Natural killer cell (primary cell): ENCODE results near the gene TCTN3. TPM values are rescaled to one million over a fixed set of nuclear protein-coding genes. Genes with fewer than 3 reads are reported as not detected.
"Not testable (repeated sequence)": the region's sequence is repeated elsewhere in the genome, so short reads cannot be mapped to it uniquely, and the experiment has no call there.

Source experiments
- ATAC-seq, 3 donors: fragments of 150-1000 bp in 2 of 3; fragments of 200-7000 bp in 1 of 3; cut with Tn5 transposase; 1 replicate in 1 of 3; 2 replicates in 2 of 3; pipeline ENCODE4 v1.10.0; 2021; ENCODE audit warnings: mild to moderate bottlenecking in 2 of 3, moderate library complexity in 2 of 3
- DNase-seq, 2 donors: peaks; one replicate each; pipeline versions ENCODE4 v3.0.0 to v3.0.0-alpha.2; 2013 to 2021; ENCODE audit warnings: mixed read lengths in 1 of 2
- H3K27ac ChIP-seq: one replicate; pipeline ENCODE4 v1.5.1; 2013; ENCODE audit warnings: mild to moderate bottlenecking, low read length
- H3K27me3 ChIP-seq: one replicate; pipeline ENCODE4 v1.6.1; 2013; ENCODE audit warnings: low read length; ENCODE audit not compliant: control insufficient read depth, insufficient read depth
- H3K36me3 ChIP-seq: one replicate; pipeline ENCODE4 v1.6.1; 2013; ENCODE audit warnings: low read length; ENCODE audit not compliant: control insufficient read depth, insufficient read depth
- H3K4me1 ChIP-seq: one replicate; pipeline ENCODE4 v1.6.1; 2013; ENCODE audit warnings: low read length; ENCODE audit not compliant: control insufficient read depth, insufficient read depth
- H3K4me3 ChIP-seq: one replicate; pipeline ENCODE4 v1.5.1; 2013; ENCODE audit warnings: low read length
- H3K9me3 ChIP-seq: one replicate; pipeline ENCODE4 v1.6.1; 2013; ENCODE audit warnings: low read length; ENCODE audit not compliant: control insufficient read depth, insufficient read depth
- H3K27ac Mint-ChIP-seq, 2 donors: one replicate each; pipeline ENCODE4 v1.8.0; 2022; ENCODE audit warnings: mild to moderate bottlenecking in 2 of 2, mixed read lengths in 2 of 2, moderate library complexity in 1 of 2
- H3K27me3 Mint-ChIP-seq, 2 donors: one replicate each; pipeline ENCODE4 v1.8.0; 2022; ENCODE audit warnings: low read depth in 2 of 2, mixed read lengths in 2 of 2
- H3K36me3 Mint-ChIP-seq: one replicate; pipeline ENCODE4 v1.8.0; 2022; ENCODE audit warnings: mixed read lengths
- H3K4me1 Mint-ChIP-seq, 2 donors: one replicate each; pipeline ENCODE4 v1.8.0; 2022; ENCODE audit warnings: mixed read lengths in 2 of 2
- H3K4me3 Mint-ChIP-seq: one replicate; pipeline ENCODE4 v1.8.0; 2022; ENCODE audit warnings: mild to moderate bottlenecking, moderate library complexity, mixed read lengths
- H3K9me3 Mint-ChIP-seq, 2 donors: one replicate each; pipeline ENCODE4 v1.8.0; 2022; ENCODE audit warnings: mixed read lengths in 2 of 2
- WGBS: methylation state at CpG from one replicate; pipeline ENCODE4 v1.1.7; 2013; ENCODE audit warnings: missing lambda C conversion rate; ENCODE audit not compliant: insufficient coverage; 5-methylcytosine and 5-hydroxymethylcytosine counted together
- intact Hi-C: fragments of 100-400 bp; cut with micrococcal nuclease; formaldehyde crosslinking; loops from one replicate; pipeline ENCODE4 v1.14.2; 2022
- total RNA-seq, 4 donors: library from RNA; stranded (reverse); fragments of 120-200 nt in 1 of 4; gene quantifications; one replicate each; pipeline versions ENCODE4 v1.2.3 to v1.2.4, GENCODE V29; 2013 to 2022
- TF ChIP-seq, protein P1 (sequence below): fragments of 200-600 bp; IDR thresholded peaks from one replicate; pipeline ENCODE4 v1.8.0; 2022; ENCODE audit warnings: antibody characterized with exemption

TCTN3 gene
- total RNA-seq, 3 donors from 2014 or later (not counting 1 experiment from before 2014, with no cell fraction given), result 15.3 to 20.6 (median 15.8) TPM

DNA sequence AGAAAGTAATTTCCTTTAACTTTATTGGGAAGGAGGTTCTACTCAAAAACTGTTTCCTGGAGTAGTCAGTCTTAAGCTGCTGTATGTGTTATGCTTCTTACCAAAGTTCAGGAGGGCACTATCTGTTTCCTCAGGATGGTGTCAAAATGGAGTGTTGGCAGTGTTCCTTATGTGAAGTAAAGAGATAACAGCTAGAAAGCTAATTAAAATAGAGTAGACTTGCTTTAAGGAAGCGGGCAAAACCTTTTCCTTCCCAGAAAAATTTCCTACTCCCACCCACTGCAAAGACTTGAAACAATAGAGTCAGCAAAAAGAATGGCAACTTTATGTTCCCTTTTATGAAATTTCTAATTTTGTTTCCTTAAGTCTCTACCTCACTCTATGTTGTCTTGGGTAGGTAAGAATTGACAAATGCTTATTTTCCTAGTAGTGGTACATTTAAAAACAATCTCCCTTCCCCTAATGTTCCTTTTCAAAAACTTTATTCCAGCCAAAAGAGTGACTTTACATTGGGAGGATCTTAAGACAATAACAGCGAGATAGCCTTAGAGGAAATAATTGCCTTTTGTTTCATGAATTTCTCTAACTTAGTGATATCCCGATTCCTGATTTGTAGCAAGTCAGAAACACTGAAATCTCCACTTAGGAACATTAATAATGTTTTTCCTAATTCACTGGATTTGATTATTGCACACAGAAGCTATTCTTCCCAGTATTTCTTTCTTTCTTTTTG is 35.8 kb upstream of the TCTN3 start:
- H3K9me3 ChIP-seq, result peaks cover 9% of the 10 kb centered on the region
- Mint-ChIP-seq H3K4me3 (no peak overlapping the region), H3K36me3 (no peaks in the 10 kb centered on the region), H3K27ac (no peak overlapping the region), H3K4me1 (no peaks in the 10 kb centered on the region), H3K27me3 (peaks cover 0 to 8% of the 10 kb centered on the region in 2 donors), H3K9me3 (peaks cover 4 to 9% of the 10 kb centered on the region in 2 donors)
- 88% methylated on average over 1 of the region's 3 CpGs for WGBS
- no peaks in the 10 kb centered on the region for H3K4me1 ChIP-seq
- DNase-seq, result no peak
- TF ChIP-seq, protein P1, sequence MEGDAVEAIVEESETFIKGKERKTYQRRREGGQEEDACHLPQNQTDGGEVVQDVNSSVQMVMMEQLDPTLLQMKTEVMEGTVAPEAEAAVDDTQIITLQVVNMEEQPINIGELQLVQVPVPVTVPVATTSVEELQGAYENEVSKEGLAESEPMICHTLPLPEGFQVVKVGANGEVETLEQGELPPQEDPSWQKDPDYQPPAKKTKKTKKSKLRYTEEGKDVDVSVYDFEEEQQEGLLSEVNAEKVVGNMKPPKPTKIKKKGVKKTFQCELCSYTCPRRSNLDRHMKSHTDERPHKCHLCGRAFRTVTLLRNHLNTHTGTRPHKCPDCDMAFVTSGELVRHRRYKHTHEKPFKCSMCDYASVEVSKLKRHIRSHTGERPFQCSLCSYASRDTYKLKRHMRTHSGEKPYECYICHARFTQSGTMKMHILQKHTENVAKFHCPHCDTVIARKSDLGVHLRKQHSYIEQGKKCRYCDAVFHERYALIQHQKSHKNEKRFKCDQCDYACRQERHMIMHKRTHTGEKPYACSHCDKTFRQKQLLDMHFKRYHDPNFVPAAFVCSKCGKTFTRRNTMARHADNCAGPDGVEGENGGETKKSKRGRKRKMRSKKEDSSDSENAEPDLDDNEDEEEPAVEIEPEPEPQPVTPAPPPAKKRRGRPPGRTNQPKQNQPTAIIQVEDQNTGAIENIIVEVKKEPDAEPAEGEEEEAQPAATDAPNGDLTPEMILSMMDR, result no peak
- no peak for ATAC-seq
- no peak overlapping the region for H3K27ac ChIP-seq
- H3K36me3 ChIP-seq, result no peaks in the 10 kb centered on the region
- no peak overlapping the region for H3K4me3 ChIP-seq
- no peaks in the 10 kb centered on the region for H3K27me3 ChIP-seq
- intact Hi-C loops, result no loop called here

DNA sequence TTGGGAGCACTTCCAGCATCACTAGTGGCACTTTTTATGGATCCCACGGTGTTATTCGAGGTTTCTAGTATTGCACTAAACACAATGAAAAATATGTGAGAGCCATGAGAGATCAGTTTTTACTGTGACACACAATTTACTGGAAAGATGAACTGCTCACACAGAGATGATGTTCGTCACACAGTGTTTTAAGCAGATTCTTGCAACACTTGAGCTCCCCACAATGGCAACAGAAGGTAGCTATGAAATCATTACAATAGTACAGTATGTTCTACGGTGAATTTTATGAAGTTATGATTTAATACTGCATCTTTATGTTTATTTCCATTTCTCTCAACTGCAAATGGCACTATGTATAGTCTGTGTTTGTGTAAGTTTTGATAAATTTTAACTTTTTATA is 34.8 kb upstream of the TCTN3 start:
- ATAC-seq (no peak), DNase-seq (no peak)
- H3K36me3 Mint-ChIP-seq, result no peaks in the 10 kb centered on the region
- no peaks in the 10 kb centered on the region for H3K27me3 Mint-ChIP-seq
- no peaks in the 10 kb centered on the region for H3K4me1 Mint-ChIP-seq
- intact Hi-C loops, result no loop called here
- Histone ChIP-seq H3K27ac (no peak overlapping the region), H3K36me3 (no peaks in the 10 kb centered on the region), H3K4me1 (no peaks in the 10 kb centered on the region), H3K27me3 (no peaks in the 10 kb centered on the region), H3K4me3 (no peak overlapping the region), H3K9me3 (peaks cover 9% of the 10 kb centered on the region)
- TF ChIP-seq, protein P1, result no peak
- H3K9me3 Mint-ChIP-seq, result peaks cover 4 to 5% of the 10 kb centered on the region in 2 donors
- H3K27ac Mint-ChIP-seq, result no peak overlapping the region
- 70% methylated on average over 3 of the region's 4 CpGs for WGBS
- no peak overlapping the region for H3K4me3 Mint-ChIP-seq

DNA sequence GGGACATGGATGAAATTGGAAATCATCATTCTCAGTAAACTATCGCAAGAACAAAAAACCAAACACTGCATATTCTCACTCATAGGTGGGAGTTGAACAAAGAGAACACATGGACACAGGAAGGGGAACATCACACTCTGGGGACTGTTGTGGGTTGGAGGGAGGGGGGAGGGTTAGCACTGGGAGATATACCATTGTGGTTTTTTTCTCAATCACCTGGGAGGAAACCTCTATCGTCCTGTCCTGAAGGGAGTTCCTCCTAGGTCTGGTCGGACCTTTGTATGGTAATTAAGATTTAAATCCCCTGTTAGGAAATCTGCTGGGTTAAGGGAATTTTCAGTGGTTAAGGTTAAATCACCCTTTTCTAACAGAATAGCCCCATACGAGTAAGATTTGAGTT is 28.8 kb upstream of the TCTN3 start:
- H3K27ac Mint-ChIP-seq, intact Hi-C loops, H3K4me1 Mint-ChIP-seq, H3K9me3 Mint-ChIP-seq, ATAC-seq, H3K36me3 Mint-ChIP-seq, H3K36me3 ChIP-seq, H3K27me3 ChIP-seq, H3K9me3 ChIP-seq, H3K4me1 ChIP-seq, H3K27ac ChIP-seq, H3K4me3 Mint-ChIP-seq, H3K27me3 Mint-ChIP-seq, DNase-seq, H3K4me3 ChIP-seq: not testable (repeated sequence)
- 29% methylated on average over 2 of the region's 4 CpGs for WGBS

DNA sequence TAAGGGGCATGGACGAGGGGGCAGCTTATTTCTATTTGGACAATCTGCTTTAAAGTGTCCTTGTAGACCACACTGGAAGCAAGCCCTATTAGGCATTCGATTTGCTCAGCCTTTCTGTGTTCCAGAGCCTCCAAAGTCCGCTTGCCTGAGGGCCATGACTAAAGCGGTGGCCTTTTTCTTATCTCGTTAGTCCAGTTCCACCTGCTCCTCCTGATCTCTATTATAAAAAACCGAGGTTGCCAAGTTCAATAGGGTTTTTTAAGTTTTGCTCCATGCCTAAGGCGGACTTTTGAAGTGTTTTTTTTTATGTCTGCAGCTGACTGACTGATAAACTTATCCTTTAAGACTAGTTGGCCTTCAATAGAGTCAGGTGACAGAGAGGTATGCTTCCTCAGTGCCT is 27.0 kb upstream of the TCTN3 start:
- H3K4me3 ChIP-seq, DNase-seq, H3K4me1 ChIP-seq, intact Hi-C loops, H3K9me3 Mint-ChIP-seq, H3K27ac Mint-ChIP-seq, H3K27ac ChIP-seq, H3K36me3 Mint-ChIP-seq, ATAC-seq, H3K4me1 Mint-ChIP-seq, H3K9me3 ChIP-seq, H3K27me3 ChIP-seq, H3K27me3 Mint-ChIP-seq, H3K4me3 Mint-ChIP-seq, H3K36me3 ChIP-seq: not testable (repeated sequence)
- 87% methylated on average over 7 of the region's 7 CpGs for WGBS
